NCI-H526 treated with DMSO at 0.1 percent for 48 hours (cell line): Measurements from ENCODE around the gene SAFB2.

Experiments used
- DNase-seq: peaks from one replicate; lab custom pipeline; 2025; lab: John Stamatoyannopoulos, UW

SAFB2 gene

DNA sequence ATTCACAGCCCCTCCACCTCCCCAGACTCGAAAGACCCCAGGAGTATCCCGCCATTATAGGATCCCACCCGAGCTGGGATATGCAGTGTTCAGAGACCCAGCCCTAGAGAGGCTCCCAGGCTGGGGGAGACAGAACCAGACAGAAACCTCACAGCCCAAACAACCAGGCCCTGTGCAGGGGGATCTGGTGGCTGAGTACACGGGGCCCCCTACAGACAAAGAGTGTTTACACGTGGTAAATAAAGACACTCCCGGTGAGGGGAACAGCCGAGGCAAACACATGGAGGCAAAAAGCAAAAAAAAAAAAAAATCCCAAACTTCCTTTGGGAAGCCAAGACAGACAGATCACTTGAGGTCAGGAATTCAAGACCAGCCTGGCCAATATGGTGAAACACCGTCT lies 79.9 kb downstream of the SAFB2 start:
- no peak for DNase-seq

DNA sequence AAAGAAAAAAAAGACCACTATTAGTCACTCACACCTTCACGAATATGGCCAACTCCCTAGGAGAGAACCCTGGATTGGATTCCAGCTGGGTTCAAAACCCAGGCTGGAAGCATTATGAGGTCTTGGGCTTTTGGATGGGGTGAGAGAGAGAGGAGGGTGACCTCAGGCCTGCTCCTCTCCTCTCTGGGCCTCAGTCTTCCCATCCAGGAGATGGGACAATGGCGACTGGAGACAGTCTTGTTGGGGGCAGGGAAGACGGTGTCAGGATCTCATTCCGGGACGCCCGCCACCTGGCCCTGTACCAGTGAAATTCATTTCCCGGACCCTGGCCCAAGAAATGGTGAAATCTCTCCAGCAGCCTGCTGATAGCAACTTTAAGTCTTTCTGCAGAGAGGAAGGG lies 81.1 kb downstream of the SAFB2 start:
- no peak for DNase-seq

DNA sequence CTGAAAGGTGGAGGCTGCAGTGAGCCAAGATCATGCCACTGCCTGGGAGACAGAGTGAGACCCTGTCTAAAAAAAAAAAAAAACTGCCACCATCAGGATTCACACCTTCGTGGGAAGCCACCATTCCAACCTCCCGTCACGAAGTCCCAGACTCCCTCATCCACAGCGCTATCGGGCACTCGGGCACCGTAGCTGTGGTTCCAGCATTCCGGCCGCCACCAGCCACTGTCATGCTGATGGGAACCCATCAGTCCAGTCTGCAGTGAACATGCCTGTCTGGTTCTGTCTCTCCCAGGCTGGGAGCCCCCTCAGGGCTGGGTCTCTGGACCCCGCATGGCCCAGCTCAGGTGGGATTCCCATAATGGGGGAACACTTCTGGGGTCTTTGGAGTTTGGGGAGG lies 82.4 kb downstream of the SAFB2 start:
- DNase-seq = no peak

DNA sequence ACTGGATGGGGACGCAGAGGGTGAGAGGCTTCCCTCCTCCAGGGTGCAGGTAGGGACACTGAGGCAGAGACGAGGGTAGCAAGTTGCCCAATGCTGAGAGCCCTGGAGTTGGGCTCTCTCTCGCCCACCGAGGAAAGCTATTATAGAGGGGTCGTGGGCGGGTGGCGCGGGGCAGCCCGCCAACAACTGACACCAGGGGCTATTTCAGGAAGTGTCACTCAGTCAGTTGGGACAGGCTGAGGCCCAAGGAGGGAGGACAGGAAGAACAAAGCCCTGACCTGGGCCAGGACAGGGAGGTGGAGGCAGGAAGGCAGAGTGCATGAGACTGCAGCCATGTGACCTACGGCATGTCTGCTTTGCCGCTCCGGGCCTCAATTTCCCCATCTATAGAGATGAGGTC lies 84.7 kb downstream of the SAFB2 start:
- DNase-seq = no peak
